GM12801 (cell line): ENCODE results near the gene GNB1.

Experiments
- TF ChIP-seq, protein P1 (sequence below): IDR thresholded peaks from one replicate; pipeline ENCODE4 v1.5.1; 2011; ENCODE audit warnings: control low read depth; ENCODE audit not compliant: insufficient read length; ENCODE audit errors: extremely low read depth

The GNB1 gene

DNA sequence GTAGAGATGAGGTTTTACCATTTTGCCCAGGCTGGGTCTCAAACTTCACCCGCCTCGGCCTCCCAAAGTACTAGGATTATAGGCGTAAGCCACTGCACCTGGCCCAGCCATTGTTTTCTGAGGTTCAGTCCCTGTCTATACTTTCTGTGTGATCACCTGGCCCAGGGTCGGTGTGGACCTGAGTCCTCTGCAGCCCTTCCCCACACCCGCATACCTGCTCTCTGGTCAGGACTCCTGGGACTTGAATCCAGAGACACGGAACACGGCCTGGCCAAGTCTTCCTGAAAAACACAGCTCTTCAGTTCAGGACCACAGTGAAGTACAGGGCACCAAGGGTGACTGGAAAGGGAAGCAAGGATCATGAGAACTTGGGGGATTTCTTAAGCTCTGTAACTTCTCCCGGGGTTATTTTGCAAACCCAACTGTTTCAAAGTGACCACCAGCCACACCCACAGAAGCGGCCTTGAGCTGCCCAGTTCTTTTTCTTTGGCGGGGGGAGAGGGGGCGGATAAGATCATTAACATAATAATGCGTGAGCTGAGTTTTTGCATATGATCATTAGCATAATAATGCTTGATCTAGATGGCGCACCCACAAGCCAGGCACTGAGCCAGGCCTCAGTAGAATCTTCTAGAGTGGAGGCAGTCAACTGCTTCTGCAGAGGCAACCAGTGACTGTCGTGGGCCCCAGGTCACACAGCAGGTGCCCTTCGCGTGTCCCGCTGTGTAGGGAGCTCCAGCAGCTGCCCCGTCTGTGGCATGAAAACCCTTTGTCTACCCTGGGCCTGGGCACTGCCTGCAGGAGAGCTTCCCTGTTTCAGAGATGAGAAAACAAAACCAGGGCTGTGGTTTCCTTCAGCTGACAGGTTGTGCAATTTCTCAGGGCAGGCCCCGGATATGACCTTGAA lies 110.9 kb downstream of the GNB1 start:
- TF ChIP-seq, protein P1, sequence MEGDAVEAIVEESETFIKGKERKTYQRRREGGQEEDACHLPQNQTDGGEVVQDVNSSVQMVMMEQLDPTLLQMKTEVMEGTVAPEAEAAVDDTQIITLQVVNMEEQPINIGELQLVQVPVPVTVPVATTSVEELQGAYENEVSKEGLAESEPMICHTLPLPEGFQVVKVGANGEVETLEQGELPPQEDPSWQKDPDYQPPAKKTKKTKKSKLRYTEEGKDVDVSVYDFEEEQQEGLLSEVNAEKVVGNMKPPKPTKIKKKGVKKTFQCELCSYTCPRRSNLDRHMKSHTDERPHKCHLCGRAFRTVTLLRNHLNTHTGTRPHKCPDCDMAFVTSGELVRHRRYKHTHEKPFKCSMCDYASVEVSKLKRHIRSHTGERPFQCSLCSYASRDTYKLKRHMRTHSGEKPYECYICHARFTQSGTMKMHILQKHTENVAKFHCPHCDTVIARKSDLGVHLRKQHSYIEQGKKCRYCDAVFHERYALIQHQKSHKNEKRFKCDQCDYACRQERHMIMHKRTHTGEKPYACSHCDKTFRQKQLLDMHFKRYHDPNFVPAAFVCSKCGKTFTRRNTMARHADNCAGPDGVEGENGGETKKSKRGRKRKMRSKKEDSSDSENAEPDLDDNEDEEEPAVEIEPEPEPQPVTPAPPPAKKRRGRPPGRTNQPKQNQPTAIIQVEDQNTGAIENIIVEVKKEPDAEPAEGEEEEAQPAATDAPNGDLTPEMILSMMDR, result no peak

DNA sequence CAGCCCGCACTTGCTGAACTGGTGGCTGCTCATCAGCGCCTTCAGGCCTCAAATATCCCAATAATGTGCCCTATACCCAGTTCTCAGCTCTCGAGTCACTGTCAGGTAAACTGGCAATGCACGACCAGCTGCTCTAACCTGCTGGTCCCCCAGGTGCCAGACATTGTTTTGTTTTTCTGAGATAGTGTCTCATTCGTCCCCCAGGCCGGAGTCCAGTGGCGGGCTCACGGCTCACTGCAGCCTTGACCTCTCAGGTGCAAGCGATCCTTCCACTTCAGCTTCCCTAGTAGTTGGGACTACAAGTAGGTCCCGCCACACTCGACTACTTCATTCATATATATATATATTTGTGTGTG lies 111.6 kb downstream of the GNB1 start:
- TF ChIP-seq, protein P1, result no peak

DNA sequence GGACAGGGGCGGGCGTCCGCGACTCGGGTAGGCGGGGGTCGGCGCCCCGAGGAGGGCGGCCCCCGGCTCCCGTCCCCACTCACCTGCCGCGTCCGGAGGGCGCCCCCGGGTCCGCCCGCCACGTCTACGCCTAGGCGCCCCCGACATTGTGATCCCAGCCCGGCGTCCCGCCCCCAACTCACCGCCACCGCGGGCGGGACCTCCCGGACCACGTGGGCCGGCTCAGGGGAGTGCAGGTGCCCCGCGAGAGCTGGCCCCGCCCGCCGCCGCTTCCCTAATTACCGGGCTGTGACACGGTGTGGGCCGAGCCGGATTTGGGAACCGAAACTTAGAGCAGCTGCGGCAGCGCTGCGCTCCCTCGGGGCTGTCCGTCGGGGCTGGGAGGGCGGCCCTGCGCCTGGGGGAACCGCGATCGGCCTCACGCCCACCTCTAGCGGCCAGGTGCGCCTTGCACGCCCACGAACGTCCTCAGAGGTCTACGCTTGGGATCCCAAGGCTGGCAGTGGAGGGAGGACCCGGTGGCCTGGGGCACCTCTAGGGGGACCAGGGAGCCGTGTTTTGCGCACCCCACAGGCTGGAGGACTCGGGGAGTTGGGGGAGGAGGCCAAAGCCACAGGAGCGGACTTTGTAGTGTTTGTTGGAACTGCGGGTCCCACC lies 112.1 kb downstream of the GNB1 start:
- TF ChIP-seq, protein P1, result no peak

DNA sequence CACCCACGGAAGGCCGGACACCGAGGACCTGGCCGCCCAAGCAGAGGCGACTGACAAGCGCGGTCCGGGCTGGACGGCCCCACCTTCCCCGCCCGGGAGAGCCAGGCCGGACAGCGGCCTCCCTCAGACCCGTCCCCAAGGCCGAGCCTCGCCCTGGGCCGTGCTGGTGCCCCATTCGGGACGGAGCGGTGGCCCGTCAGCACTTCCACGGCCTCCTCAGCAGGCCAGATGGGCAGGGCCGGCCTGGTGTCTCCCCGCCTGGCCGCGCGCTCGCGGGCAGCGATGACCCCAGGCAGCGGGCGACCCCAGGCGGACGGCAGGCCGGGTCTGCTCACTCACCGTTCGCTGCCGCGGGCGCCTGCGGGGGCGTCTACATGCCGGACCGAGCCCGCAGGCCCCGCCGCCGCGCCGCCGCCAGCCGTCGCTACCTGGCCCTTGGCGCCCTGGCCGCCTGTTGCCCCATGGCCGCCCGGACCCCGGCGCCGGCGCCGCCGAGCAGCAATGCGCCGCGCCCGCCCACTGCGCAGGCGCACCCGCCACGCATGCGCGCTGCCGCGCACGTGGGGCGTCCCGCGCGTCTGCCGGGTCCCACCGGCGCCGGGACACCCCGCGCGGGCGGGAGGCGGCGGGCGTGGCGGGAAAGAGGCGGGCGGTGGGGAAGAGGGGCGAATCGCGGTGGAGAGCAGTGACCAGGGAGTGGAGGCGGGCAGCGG lies 112.8 kb downstream of the GNB1 start, which contains the start of gene NADK:
NADK (minus strand) TSS at position 521 of the 713 bp plus-strand sequence. CDS start 13,064 bp downstream, outside the sequence.
- TF ChIP-seq, protein P1, result no peak

DNA sequence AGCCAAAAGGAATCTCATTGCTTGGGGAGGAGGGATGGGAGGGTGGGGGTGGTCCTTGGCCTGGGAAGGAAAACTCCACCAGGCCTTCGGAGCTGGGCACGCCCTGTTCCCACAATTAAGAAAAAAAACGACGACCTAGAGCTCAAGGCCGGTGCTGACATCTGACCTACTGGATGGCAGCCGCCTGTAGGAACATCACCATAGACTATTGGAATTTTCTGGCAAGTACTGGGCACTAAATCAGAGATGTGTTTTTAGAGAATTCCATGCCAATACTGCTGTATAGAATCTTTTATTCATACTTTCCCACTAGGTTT lies 113.3 kb downstream of the GNB1 start:
- TF ChIP-seq, protein P1, result no peak

DNA sequence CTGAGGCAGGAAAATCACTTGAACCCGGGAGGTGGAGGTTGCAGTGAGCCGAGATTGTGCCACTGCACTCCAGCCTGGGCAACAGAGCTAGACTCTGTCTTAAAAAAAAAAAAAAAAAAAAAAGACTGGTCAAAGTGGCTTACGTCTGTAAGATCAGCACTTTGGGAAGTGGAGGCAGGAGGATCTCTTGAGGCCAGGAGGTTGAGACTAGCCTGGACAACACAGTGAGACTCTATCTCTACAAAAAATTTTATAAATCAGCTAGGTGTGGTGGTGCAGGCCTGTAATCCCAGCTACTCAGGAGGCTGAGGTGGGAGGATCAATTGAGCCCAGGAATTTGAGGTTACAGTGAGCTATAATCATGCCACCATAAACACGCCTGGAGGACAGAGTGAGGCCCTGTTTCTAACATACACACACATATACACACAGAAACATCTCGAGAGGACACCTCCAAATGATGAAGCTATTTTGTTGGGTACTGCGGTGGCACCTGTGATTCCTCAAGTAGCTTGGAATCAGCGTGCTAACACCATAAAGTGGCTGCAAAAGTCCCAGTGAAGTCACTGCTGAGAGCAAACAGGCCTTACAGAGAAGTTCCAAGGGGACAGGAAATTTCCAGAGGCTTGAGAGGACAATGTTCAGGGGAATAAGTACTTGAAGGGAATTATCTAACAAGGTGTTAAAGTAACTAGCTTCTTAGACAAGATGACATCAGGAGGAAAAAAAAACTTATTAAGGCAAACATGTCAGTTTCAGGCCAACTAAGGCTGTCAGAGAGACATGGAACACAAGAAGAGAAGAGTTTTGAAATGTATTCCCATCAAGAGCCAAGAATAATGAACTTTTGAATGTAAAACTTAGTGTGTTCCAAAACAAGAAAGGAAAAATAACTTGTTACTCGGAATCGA lies 114.0 kb downstream of the GNB1 start:
- TF ChIP-seq, protein P1, result no peak
